ENCODE data around the gene KCNE2. TPM values are rescaled to one million over a fixed set of nuclear protein-coding genes. Genes with fewer than 3 reads are reported as not detected.

Gene KCNE2, protein sequence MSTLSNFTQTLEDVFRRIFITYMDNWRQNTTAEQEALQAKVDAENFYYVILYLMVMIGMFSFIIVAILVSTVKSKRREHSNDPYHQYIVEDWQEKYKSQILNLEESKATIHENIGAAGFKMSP
- total RNA-seq: not detected

DNA sequence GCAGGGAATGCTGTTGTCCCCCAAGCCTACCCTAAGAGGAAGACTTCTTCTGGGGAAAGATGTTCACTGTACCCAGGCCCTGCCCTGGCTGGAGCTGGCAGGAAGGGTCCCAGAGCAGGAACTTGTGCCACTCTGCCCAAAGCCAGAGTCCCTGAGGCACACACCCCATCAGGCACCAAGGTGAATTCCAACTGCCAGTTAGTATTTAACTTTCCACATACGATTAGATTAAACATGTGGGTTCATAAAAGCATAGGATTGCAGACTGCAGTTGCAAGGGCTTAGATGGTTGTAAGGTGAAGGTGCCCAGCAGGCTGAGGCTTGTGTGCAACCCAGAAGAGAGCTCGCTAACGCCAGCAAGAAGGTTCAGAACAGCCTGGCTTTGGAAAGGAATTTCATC, at the start of gene KCNE2:
KCNE2 (plus strand) TSS at position 274 of the 400 bp plus-strand sequence. CDS start 6,473 bp downstream, outside the sequence.
- Mint-ChIP-seq H3K27me3 (peaks cover 18% of the 10 kb centered on the region), H3K36me3 (ENCODE audit: low read depth) (no peaks in the 10 kb centered on the region), H3K4me3 (no peak within 1 kb of the TSS), H3K9me3 (no peaks in the 10 kb centered on the region), H3K4me1 (peaks cover 7% of the 10 kb centered on the region), H3K27ac (no peak within 1 kb of the TSS)
- ATAC-seq (replicated peaks): no peak

DNA sequence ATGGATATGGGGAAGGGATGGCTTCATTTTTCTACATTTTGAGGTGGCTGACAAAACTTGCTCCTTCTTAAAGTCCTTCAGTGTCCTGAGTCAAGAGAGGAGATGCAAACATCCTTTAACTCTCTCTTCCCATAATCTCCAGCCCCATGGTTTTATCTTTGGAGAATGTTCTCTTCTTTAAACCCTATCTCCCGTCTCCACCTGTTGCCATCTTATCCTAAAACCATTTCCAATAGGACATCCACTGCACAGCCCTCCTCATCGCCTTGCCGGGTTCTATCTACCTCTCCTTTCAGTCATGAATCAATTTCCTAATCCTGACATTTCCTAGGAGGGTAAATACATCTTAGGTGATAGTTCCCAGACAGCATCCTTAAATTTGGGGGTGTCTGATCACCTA, 44.2 kb upstream of the KCNE2 start:
- Mint-ChIP-seq H3K9me3 (no peaks in the 10 kb centered on the region), H3K4me3 (no peak overlapping the region), H3K27ac (no peak overlapping the region), H3K4me1 (no peaks in the 10 kb centered on the region), H3K36me3 (ENCODE audit: low read depth) (no peaks in the 10 kb centered on the region), H3K27me3 (peaks cover 9% of the 10 kb centered on the region)
- ATAC-seq (replicated peaks): no peak

DNA sequence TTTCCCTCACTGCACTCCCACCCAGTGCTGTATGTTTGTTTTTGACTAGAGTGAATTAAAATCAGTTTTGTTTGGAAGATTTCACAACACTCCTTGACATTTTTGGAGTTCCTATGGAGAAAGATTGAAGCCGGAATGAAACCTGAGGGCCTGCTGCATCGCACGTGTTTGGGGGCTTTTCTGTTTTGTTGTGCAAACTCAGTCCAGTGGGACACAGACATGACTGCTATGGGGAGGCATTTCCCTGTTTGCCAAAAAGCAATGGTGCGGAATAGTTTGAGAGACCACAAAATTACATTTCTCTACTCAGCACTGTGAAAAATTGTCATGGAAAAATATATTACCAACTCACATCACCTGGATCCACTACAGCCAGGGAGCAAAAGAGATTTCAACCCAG, 43.8 kb upstream of the KCNE2 start:
- H3K4me1 Mint-ChIP-seq: no peaks in the 10 kb centered on the region
- H3K9me3 Mint-ChIP-seq: no peaks in the 10 kb centered on the region
- ATAC-seq (replicated peaks): no peak
- H3K27me3 Mint-ChIP-seq: peaks cover 9% of the 10 kb centered on the region
- H3K4me3 Mint-ChIP-seq: no peak overlapping the region
- no peaks in the 10 kb centered on the region for H3K36me3 Mint-ChIP-seq (ENCODE audit: low read depth)
- H3K27ac Mint-ChIP-seq: no peak overlapping the region

DNA sequence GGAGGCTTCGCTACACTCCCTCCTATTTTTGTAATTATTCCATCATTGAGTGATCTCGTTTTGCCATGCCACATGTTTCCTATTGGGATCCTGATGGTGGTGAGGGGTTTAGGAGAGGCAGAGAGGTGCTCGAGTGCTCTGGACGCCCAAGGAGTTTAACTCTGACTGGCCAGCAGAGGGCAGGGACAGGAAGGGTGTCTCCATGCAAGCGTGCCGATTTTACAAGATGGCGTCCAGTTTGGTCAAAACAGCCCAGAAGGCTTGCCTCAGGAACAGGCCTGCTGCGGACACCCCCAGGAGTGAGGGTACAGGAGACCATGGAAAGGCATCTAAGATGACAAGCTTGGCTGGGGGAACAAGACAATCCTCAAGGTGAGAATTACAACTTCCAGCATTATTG, 33.8 kb upstream of the KCNE2 start:
- H3K27ac Mint-ChIP-seq: no peak overlapping the region
- peaks cover 9% of the 10 kb centered on the region for H3K27me3 Mint-ChIP-seq
- no peak for ATAC-seq (replicated peaks)
- peaks cover 6% of the 10 kb centered on the region for H3K9me3 Mint-ChIP-seq
- no peaks in the 10 kb centered on the region for H3K4me1 Mint-ChIP-seq
- H3K36me3 Mint-ChIP-seq (ENCODE audit: low read depth): no peaks in the 10 kb centered on the region
- no peak overlapping the region for H3K4me3 Mint-ChIP-seq

DNA sequence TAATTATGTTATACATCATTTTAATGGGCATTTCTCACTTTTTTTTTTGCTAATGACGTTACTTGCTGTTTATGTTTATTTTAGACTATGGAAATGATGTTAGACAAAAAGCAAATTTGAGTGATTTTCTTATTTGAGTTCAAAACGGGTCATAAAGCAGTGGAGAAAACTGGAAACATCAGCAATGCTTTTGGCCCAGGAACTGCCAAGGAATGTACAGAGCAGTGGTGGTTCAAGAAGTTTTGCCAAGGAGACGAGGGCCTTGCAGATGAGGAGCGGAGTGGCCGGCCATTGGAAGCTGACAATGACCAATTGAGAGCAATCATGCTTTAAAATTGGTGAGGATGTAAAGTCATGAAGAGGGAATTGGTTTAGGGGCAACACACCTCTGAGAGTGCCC, 32.1 kb upstream of the KCNE2 start:
- Mint-ChIP-seq H3K4me3 (no peak overlapping the region), H3K36me3 (ENCODE audit: low read depth) (no peaks in the 10 kb centered on the region), H3K4me1 (no peaks in the 10 kb centered on the region), H3K9me3 (peaks cover 6% of the 10 kb centered on the region), H3K27ac (no peak overlapping the region), H3K27me3 (peaks cover 9% of the 10 kb centered on the region)
- ATAC-seq (replicated peaks): no peak

DNA sequence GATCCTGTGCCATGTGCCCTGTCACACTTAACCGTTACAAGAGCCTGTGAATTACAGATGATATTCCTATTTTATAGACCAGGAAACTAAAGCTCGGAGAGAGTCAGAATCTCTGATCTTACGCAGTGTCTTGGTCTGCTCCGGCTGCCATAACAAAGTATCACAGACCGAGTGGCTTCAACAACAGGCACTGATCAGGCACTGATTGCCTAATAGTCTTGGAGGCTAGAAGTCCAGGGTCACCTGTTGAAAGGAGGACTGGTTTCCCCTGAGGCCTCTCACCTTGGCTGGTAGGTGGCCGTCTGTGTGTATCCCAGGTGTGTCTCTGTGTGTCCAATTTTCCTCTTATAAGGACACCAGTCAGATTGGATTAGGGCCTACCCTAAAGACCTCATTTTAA, 31.5 kb upstream of the KCNE2 start:
- H3K27me3 Mint-ChIP-seq: peaks cover 9% of the 10 kb centered on the region
- H3K4me3 Mint-ChIP-seq: no peak overlapping the region
- H3K36me3 Mint-ChIP-seq (ENCODE audit: low read depth): no peaks in the 10 kb centered on the region
- ATAC-seq (replicated peaks): no peak
- H3K4me1 Mint-ChIP-seq: no peaks in the 10 kb centered on the region
- no peak overlapping the region for H3K27ac Mint-ChIP-seq
- H3K9me3 Mint-ChIP-seq: peaks cover 6% of the 10 kb centered on the region

DNA sequence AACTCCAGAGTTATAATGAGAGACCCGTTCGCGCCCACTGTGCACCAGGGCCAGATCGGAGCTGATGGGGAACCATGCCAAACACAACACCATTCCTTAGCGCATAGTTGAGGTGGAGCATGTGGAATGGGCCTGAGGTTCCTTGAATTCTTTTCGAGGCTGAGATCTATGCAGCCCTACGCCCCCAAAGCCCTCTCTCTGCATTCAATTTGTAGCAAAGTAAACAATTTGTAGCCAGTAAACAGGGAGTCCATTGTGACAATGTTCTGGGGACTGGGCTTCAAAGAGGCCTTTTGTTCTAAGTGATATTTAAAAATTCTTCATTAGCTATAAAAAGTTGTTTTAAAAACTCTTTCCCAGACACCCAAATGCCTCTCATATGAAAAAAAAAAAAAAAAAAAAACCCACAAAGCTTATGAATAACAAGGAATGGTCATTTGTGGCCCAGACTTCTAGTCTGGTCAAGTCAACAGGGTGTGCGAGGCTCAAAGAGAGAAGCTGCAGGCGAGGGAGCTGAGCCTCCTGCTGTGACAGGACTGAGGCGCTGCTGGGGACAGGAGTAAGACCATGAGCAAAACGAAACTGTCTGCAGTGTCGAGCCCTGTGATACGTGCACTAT, 30.6 kb upstream of the KCNE2 start:
- H3K4me3 Mint-ChIP-seq: no peak overlapping the region
- ATAC-seq (replicated peaks): no peak
- H3K36me3 Mint-ChIP-seq (ENCODE audit: low read depth): no peaks in the 10 kb centered on the region
- peaks cover 4% of the 10 kb centered on the region for H3K27me3 Mint-ChIP-seq
- H3K4me1 Mint-ChIP-seq: no peaks in the 10 kb centered on the region
- no peak overlapping the region for H3K27ac Mint-ChIP-seq
- peaks cover 6% of the 10 kb centered on the region for H3K9me3 Mint-ChIP-seq

DNA sequence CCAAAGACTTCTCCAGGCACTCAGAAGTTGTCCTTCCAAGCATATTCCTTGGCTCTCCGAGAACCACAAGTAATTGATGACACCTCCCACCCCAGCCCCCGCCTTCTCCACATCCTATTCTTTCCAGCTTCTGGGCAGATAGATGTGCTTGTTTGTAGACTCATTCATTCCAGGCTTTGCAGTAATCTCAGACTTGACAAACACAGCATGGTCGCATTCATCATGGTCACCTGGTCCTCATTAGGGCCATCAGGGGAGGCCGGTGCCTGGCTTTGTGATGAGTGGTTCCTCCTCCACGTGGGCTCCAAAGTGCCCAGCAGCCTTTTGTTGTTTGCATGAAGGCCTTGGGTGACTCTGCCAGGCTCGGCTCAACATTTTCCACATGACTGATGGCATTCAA, 28.5 kb upstream of the KCNE2 start:
- Mint-ChIP-seq H3K27me3 (peaks cover 3% of the 10 kb centered on the region), H3K4me1 (no peaks in the 10 kb centered on the region), H3K4me3 (no peak overlapping the region), H3K36me3 (ENCODE audit: low read depth) (no peaks in the 10 kb centered on the region), H3K9me3 (no peaks in the 10 kb centered on the region), H3K27ac (no peak overlapping the region)
- ATAC-seq (replicated peaks): no peak

DNA sequence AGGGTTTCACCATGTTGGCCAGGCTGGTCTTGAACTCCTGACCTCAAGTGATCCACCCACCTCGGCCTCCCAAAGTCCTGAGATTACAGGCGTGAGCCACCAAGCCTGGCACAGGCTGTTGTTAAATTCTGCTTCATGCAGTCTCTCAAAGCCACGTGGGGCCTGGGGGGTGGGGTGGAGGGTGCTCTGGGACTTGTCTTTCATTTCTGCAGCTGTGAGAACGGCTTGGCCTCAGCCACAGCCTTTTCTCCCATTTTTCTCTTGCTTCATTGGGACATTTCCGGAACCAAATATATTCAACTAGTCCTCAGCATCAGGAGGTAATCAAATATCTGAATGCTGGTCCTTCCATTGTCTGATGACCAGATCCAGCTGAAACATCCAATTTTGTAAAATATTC, 27.6 kb upstream of the KCNE2 start:
- Mint-ChIP-seq H3K27me3 (peaks cover 7% of the 10 kb centered on the region), H3K4me3 (no peak overlapping the region), H3K27ac (no peak overlapping the region), H3K9me3 (no peaks in the 10 kb centered on the region), H3K36me3 (ENCODE audit: low read depth) (no peaks in the 10 kb centered on the region), H3K4me1 (no peaks in the 10 kb centered on the region)
- no peak for ATAC-seq (replicated peaks)

DNA sequence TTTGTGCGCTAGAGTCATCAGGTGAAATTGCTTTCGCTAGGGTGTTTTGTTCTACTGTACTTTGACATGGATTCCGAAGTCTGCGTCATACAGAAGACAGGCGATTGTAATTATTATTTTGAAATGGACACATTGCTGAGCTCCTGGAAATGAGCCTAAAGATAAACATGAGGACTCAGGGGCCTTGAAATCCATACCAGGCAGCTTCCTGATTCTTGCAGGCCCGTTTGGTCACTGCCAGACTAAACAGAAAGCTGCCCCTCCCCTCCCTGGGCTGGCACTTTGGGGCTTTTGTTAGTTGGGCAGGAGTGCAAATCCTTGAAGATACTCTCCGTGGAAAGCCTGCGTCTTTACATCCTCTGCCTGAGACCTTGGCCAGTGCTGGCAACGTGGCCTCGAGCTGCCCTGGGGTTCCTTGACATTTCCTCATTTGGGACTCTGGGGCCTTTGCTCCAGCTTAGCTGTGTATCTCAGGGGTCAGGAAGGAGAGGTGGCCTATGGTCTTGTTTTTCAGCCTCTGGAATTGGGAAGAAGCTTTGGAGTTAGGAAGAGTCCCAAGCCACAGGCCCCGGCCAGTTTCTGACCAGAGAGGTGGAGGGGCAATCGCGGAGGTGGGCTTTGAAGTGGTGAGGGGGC, 26.9 kb upstream of the KCNE2 start:
- Mint-ChIP-seq H3K27ac (no peak overlapping the region), H3K36me3 (ENCODE audit: low read depth) (no peaks in the 10 kb centered on the region), H3K4me1 (no peaks in the 10 kb centered on the region), H3K9me3 (no peaks in the 10 kb centered on the region), H3K4me3 (no peak overlapping the region), H3K27me3 (peaks cover 7% of the 10 kb centered on the region)
- no peak for ATAC-seq (replicated peaks)

DNA sequence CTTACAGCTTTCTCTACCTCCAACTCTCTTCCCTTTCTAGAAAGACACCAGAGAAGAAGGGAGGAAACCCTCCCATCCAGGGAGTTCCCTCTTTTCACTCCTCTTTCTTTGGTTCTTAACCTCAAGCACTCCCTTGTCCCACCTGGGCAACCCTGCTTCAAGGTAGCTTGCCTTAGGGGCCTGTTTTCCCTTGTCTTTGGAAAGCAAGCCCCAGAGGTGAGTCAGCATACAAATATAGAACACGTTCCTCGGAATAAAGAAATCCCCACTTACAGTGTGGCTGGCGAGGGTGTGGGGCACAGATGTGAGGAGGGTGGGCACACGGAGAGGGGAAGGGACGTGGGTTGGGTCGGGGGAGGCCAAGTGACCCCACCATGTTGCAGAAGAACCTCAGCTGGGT, 26.1 kb upstream of the KCNE2 start:
- H3K4me3 Mint-ChIP-seq: no peak overlapping the region
- ATAC-seq (replicated peaks): no peak
- no peaks in the 10 kb centered on the region for H3K36me3 Mint-ChIP-seq (ENCODE audit: low read depth)
- no peaks in the 10 kb centered on the region for H3K4me1 Mint-ChIP-seq
- H3K27me3 Mint-ChIP-seq: peaks cover 7% of the 10 kb centered on the region
- H3K9me3 Mint-ChIP-seq: no peaks in the 10 kb centered on the region
- no peak overlapping the region for H3K27ac Mint-ChIP-seq

DNA sequence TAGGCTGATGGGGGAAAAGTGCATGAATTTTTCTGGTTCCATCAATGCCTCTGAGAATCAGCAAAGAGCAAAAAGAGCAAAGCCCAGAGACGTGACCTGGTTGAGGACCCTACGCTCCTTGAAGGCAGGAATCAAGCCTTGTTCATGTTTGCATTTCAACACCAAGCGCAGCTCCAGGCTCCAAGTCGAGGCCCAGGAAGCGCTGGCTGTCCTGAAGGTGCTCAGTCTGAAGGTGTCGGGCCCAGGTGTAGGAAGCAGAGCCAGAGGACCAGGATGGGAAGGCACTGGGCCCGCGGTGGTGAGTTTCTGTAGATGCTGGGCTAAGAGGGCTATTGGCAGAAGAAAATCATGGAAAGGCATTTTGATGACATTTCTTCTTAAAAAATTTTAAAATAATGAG, 25.6 kb upstream of the KCNE2 start:
- Mint-ChIP-seq H3K4me3 (no peak overlapping the region), H3K27ac (no peak overlapping the region), H3K9me3 (no peaks in the 10 kb centered on the region), H3K27me3 (peaks cover 7% of the 10 kb centered on the region), H3K36me3 (ENCODE audit: low read depth) (no peaks in the 10 kb centered on the region), H3K4me1 (no peaks in the 10 kb centered on the region)
- no peak for ATAC-seq (replicated peaks)

DNA sequence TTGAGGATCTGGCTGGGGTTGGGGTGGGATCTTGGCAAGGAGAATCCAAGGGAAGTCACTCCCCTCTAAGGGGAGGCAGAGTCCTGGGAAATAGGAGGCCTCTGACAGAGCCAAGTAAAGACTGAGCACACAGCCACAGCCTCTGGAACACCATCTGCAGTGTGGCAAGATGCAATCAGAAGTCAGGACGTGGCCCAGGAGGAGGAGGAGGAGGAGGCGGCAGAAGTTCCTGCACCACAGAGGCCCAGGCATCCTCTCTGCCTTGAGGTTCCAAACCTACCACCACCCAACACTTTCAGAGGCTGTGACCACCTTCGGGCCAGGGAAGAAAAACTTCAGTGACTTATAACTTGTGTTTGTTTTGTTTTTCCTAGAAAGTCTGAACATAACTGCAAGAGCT, 23.7 kb upstream of the KCNE2 start:
- ATAC-seq (replicated peaks): no peak
- H3K27me3 Mint-ChIP-seq: peaks cover 9% of the 10 kb centered on the region
- H3K36me3 Mint-ChIP-seq (ENCODE audit: low read depth): no peaks in the 10 kb centered on the region
- H3K4me1 Mint-ChIP-seq: no peaks in the 10 kb centered on the region
- no peaks in the 10 kb centered on the region for H3K9me3 Mint-ChIP-seq
- H3K4me3 Mint-ChIP-seq: no peak overlapping the region
- H3K27ac Mint-ChIP-seq: no peak overlapping the region

DNA sequence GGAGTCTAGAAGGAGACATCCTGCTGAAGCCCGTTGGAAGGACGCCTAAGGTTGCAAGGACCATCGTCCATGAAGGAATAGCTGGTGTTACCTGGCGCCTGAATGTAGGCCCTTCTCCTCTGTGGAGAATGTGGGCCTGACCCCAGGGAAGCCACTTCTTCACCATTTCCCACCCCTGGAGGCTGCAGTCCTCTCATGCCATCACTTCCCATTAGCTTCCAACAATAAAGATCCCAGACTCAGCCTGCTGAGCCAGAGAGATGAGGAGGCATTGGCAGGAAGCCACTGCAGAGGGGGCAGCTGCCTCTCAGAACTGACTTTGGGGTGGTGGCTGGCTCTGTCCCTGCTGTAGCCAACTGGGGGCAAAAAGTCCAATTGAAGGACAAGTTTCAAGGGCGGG, 21.3 kb upstream of the KCNE2 start:
- Mint-ChIP-seq H3K27ac (no peak overlapping the region), H3K9me3 (no peaks in the 10 kb centered on the region), H3K36me3 (ENCODE audit: low read depth) (no peaks in the 10 kb centered on the region), H3K4me3 (no peak overlapping the region), H3K4me1 (no peaks in the 10 kb centered on the region), H3K27me3 (peaks cover 9% of the 10 kb centered on the region)
- ATAC-seq (replicated peaks): no peak

DNA sequence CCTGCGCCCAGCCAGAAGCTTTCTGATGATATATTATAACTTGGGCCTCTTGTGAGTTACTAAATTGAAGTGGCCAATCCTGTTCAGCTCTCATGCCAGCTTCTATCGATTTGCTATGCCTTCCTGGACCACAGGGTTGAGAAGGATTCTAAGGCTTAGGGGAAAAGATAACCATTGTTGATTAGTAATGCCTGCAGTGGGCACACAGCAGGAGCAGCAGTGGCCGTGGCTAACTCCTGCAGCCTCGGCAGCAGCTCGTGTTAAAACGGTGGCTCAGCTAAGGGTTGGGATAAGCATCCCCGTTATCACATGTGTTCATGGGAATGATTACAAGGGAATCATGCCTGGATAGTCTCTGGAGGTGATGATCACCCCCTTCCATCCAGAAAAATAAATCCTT, 20.5 kb upstream of the KCNE2 start:
- H3K9me3 Mint-ChIP-seq: no peaks in the 10 kb centered on the region
- H3K27ac Mint-ChIP-seq: no peak overlapping the region

More for the DNA sequence above, 20.5 kb upstream of the KCNE2 start:
- H3K4me3 Mint-ChIP-seq: no peak overlapping the region
- ATAC-seq (replicated peaks): no peak
- H3K4me1 Mint-ChIP-seq: no peaks in the 10 kb centered on the region
- H3K27me3 Mint-ChIP-seq: peaks cover 9% of the 10 kb centered on the region
- H3K36me3 Mint-ChIP-seq (ENCODE audit: low read depth): no peaks in the 10 kb centered on the region

All from activated T-helper 17 cell treated with anti-CD3 and anti-CD28 coated beads, Interleukin-2, amount 50 U/mL, for 72 hours (primary cell).